Liver (tissue), 9 donors: ENCODE results near the gene AKT2. TPM values are rescaled to one million over a fixed set of nuclear protein-coding genes. Genes with fewer than 3 reads are reported as not detected.

Experiments
- DNase-seq: peaks from one replicate; pipeline ENCODE4 v3.0.0-alpha.2; 2017; ENCODE audit warnings: low spot score
- H3K27ac ChIP-seq, 2 donors: one replicate each; pipeline ENCODE4 v1.7.0; 2013; ENCODE audit warnings: inconsistent platforms in 2 of 2, low read length in 2 of 2, control low read depth in 1 of 2, low read depth in 1 of 2, mild to moderate bottlenecking in 1 of 2
- H3K27me3 ChIP-seq, 4 donors: one replicate each; pipeline versions ENCODE4 v1.6.1 to v1.7.0; 2013; ENCODE audit warnings: low read length in 3 of 4, inconsistent platforms in 1 of 4, mild to moderate bottlenecking in 1 of 4, moderate library complexity in 1 of 4; ENCODE audit not compliant: control insufficient read depth in 4 of 4, insufficient read depth in 4 of 4
- H3K36me3 ChIP-seq, 4 donors: one replicate each; pipeline versions ENCODE4 v1.6.1 to v1.7.0; 2013; ENCODE audit warnings: low read length in 3 of 4, mild to moderate bottlenecking in 3 of 4, low read depth in 1 of 4, moderate library complexity in 1 of 4; ENCODE audit not compliant: control insufficient read depth in 4 of 4, insufficient read depth in 3 of 4
- H3K4me1 ChIP-seq, 4 donors: one replicate each; pipeline versions ENCODE4 v1.6.1 to v1.7.0; 2013; ENCODE audit warnings: low read length in 3 of 4, mild to moderate bottlenecking in 3 of 4, moderate library complexity in 1 of 4; ENCODE audit not compliant: control insufficient read depth in 4 of 4, insufficient read depth in 4 of 4
- H3K4me3 ChIP-seq, 3 donors: one replicate each; pipeline versions ENCODE4 v1.6.1 to v1.7.0; 2013; ENCODE audit warnings: low read length in 3 of 3, control low read depth in 1 of 3, low read depth in 1 of 3, mild to moderate bottlenecking in 1 of 3
- H3K9ac ChIP-seq, 2 donors: one replicate each; pipeline ENCODE4 v1.7.0; 2013; ENCODE audit warnings: low read length in 2 of 2, mild to moderate bottlenecking in 2 of 2, moderate library complexity in 2 of 2, control low read depth in 1 of 2, low read depth in 1 of 2
- H3K9me3 ChIP-seq, 4 donors: one replicate each; pipeline versions ENCODE4 v1.6.1 to v1.7.0; 2013; ENCODE audit warnings: low read length in 3 of 4; ENCODE audit not compliant: control insufficient read depth in 4 of 4
- CTCF ChIP-seq: fragments of 150-350 bp; IDR thresholded peaks from 2 replicates; pipeline ENCODE4 v1.5.1; 2017; ENCODE audit warnings: improper control_type of control experiment, low read depth, low read length; ENCODE audit not compliant: missing input control
- FOXA1 ChIP-seq: IDR thresholded peaks from 2 replicates; pipeline ENCODE4 v1.6.1; 2016; ENCODE audit warnings: antibody characterized with exemption
- FOXA2 ChIP-seq: IDR thresholded peaks from 2 replicates; pipeline ENCODE4 v1.6.1; 2016; ENCODE audit warnings: antibody characterized with exemption
- HNF4A ChIP-seq, 2 donors: conservative IDR thresholded peaks; 2 replicates each; pipeline ENCODE4 v1.6.1; 2016; ENCODE audit warnings: antibody characterized with exemption in 2 of 2, mild to moderate bottlenecking in 2 of 2
- HNF4G ChIP-seq: IDR thresholded peaks from 2 replicates; pipeline ENCODE4 v1.6.1; 2016; ENCODE audit warnings: antibody characterized with exemption
- JUND ChIP-seq, 2 donors: IDR thresholded peaks; 2 replicates each; pipeline ENCODE4 v1.6.1; 2016; ENCODE audit warnings: antibody characterized with exemption in 2 of 2
- MAX ChIP-seq: IDR thresholded peaks from 2 replicates; pipeline ENCODE4 v1.6.1; 2016; ENCODE audit warnings: antibody characterized with exemption
- NR2F2 ChIP-seq: IDR thresholded peaks from 2 replicates; pipeline ENCODE4 v1.6.1; 2016; ENCODE audit warnings: antibody characterized with exemption
- RAD21 ChIP-seq, 2 donors: IDR thresholded peaks; 2 replicates each; pipeline ENCODE4 v1.6.1; 2016; ENCODE audit warnings: antibody characterized with exemption in 2 of 2, mild to moderate bottlenecking in 2 of 2
- REST ChIP-seq: IDR thresholded peaks from 2 replicates; pipeline ENCODE4 v1.6.1; 2016; ENCODE audit warnings: antibody characterized with exemption, mild to moderate bottlenecking
- RXRA ChIP-seq, 2 donors: IDR thresholded peaks; 2 replicates each; pipeline ENCODE4 v1.6.1; 2017 to 2018; ENCODE audit warnings: antibody characterized with exemption in 2 of 2, mild to moderate bottlenecking in 1 of 2
- SP1 ChIP-seq: IDR thresholded peaks from 2 replicates; pipeline ENCODE4 v1.6.1; 2018; ENCODE audit warnings: antibody characterized with exemption, mild to moderate bottlenecking
- TAF1 ChIP-seq: conservative IDR thresholded peaks from 2 replicates; pipeline ENCODE4 v1.6.1; 2016; ENCODE audit warnings: antibody characterized with exemption, mild to moderate bottlenecking
- YY1 ChIP-seq: IDR thresholded peaks from 2 replicates; pipeline ENCODE4 v1.6.1; 2016; ENCODE audit warnings: antibody characterized with exemption, mild to moderate bottlenecking
- ZBTB33 ChIP-seq: IDR thresholded peaks from 2 replicates; pipeline ENCODE4 v1.6.1; 2016; ENCODE audit warnings: antibody characterized with exemption
- WGBS: extraction: QIAGEN DNeasy Blood & Tissue Kit; methylation state at CpG from one replicate; pipeline ENCODE4 v1.1.7; 2013; 5-methylcytosine and 5-hydroxymethylcytosine counted together
- polyA plus RNA-seq, 2 donors: library from polyadenylated mRNA; stranded (reverse) in 1 of 2; unstranded in 1 of 2; fragments of 200-250 nt in 1 of 2; fragments of >200 nt in 1 of 2; fragmentation: Nextera tagmentation in 1 of 2; extraction: Ambion mirVana in 1 of 2; gene quantifications; one replicate each; pipeline versions ENCODE4 v1.2.1 to v1.2.3, GENCODE V29; 2013 to 2015
- total RNA-seq, 2 donors: library from RNA; depleted of rRNA; stranded (reverse); fragments of >200 nt; gene quantifications; one replicate each; pipeline ENCODE4 v1.2.3, GENCODE V29; 2014
- donor health status: healthy.
- donor health status: healthy.
- donor health status: healthy.
- donor health status: healthy.
- donor health status: healthy.

Gene AKT2
- total and polyA plus RNA-seq, 4 donors: 23.2 to 110 (median 60.4) TPM

GRCh38 chr19:40304306-40304705 lies 19.2 kb upstream of the AKT2 start:
- WGBS: 70% methylated on average over 4 of the region's 4 CpGs
- Histone ChIP-seq H3K9ac (no peak overlapping the region), H3K9me3 (no peaks in the 10 kb centered on the region), H3K36me3 (no peaks in the 10 kb centered on the region), H3K4me1 (peaks cover 0 to 12% (median 3%) of the 10 kb centered on the region in 4 donors), H3K4me3 (no peak overlapping the region), H3K27ac (no peak overlapping the region), H3K27me3 (no peaks in the 10 kb centered on the region)
- no peak for DNase-seq
- TF ChIP-seq HNF4G: no peak
- TF ChIP-seq ZBTB33: no peak
- TF ChIP-seq HNF4A (conservative IDR thresholded peaks at IDR 0.05): no peak
- TF ChIP-seq REST: no peak

GRCh38 chr19:40303765-40304164 lies 18.6 kb upstream of the AKT2 start:
- H3K36me3 ChIP-seq: no peaks in the 10 kb centered on the region
- no peaks in the 10 kb centered on the region for H3K9me3 ChIP-seq
- no peak overlapping the region for H3K4me3 ChIP-seq
- DNase-seq: no peak
- 93% methylated on average over 2 of the region's 2 CpGs for WGBS
- H3K27me3 ChIP-seq: no peaks in the 10 kb centered on the region
- TF ChIP-seq YY1 (no peak), TAF1 (no peak), FOXA1 (no peak), NR2F2 (no peak), RAD21 (IDR thresholded peaks at IDR 0.05) (no peak), FOXA2 (no peak), REST (no peak), ZBTB33 (no peak), CTCF (no peak), HNF4A (conservative IDR thresholded peaks at IDR 0.05) (no peak), SP1 (no peak), JUND (IDR thresholded peaks at IDR 0.05) (no peak), HNF4G (no peak), RXRA (IDR thresholded peaks at IDR 0.05) (no peak), MAX (no peak)
- no peak overlapping the region for H3K9ac ChIP-seq
- H3K27ac ChIP-seq: no peak overlapping the region
- H3K4me1 ChIP-seq: peaks cover 0 to 12% (median 3%) of the 10 kb centered on the region in 4 donors
